ENCODE results near the gene RAD51AP1. TPM values are rescaled to one million over a fixed set of nuclear protein-coding genes. Genes with fewer than 3 reads are reported as not detected.

Gene RAD51AP1
- total RNA-seq, 1 experiment from 2014 or later, result 59.4 TPM

DNA sequence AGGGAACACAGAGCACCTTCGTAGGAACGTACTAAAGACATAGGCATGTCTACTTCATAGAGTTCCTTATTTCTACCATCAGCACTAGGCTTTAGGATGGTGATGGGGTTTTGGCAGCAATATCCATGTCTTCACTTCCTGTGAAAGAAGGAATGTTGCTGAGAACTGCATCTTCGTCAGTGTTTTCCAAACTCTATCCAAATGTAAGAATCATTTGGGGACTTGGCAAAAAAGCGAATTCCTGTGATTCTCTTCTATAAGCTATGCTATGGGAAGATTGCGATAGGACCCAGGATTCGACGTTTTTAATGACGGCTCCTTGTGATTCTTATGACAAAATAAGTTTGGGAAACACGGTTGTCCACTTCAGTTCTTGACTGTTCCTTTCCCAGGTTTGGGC lies 70.4 kb downstream of the RAD51AP1 start:
- Histone ChIP-seq H3K79me1 (ENCODE audit: insufficient read depth, low read depth, low read length, poor library complexity, severe bottlenecking) (no peaks in the 10 kb centered on the region), H2BK20ac (ENCODE audit: low read depth, low read length, poor library complexity, severe bottlenecking) (no peak overlapping the region), H4K8ac (replicated peaks; ENCODE audit: insufficient read length, low read depth, low read length) (no peak overlapping the region), H3K9me3 (ENCODE audit: control insufficient read depth, low read depth, low read length) (no peaks in the 10 kb centered on the region), H3K4ac (ENCODE audit: low read depth, low read length) (no peak overlapping the region), H2AK5ac (ENCODE audit: insufficient read length, low read length) (no peak overlapping the region), H3K56ac (ENCODE audit: insufficient read length, low read depth, low read length) (no peak overlapping the region), H2BK12ac (ENCODE audit: insufficient read length, low read depth, low read length) (no peak overlapping the region), H2AFZ (ENCODE audit: low read length) (no peak overlapping the region), H4K5ac (ENCODE audit: insufficient read length, low read depth, low read length) (no peak overlapping the region), H3K4me1 (ENCODE audit: insufficient read depth, low read length) (peaks cover 2% of the 10 kb centered on the region; the same call in 1 of the 2 replicates), H2BK15ac (ENCODE audit: low read depth, low read length) (no peak overlapping the region), H3K14ac (ENCODE audit: insufficient read depth, low read length) (no peak overlapping the region), H2BK120ac (ENCODE audit: low read depth, low read length, poor library complexity, severe bottlenecking) (no peak overlapping the region), H3K23me2 (ENCODE audit: insufficient read length, low read depth, low read length, poor library complexity, severe bottlenecking) (peaks cover 3% of the 10 kb centered on the region), H3K79me2 (ENCODE audit: insufficient read depth, low read length) (no peaks in the 10 kb centered on the region), H2BK5ac (ENCODE audit: insufficient read length, low read length) (no peak overlapping the region), H3K23ac (ENCODE audit: insufficient read length, low read depth, low read length) (no peak overlapping the region), H3K4me2 (ENCODE audit: insufficient read depth, insufficient read length, low read length) (no peak overlapping the region), H3T11ph (ENCODE audit: low read length) (no peak overlapping the region), H3K9ac (ENCODE audit: extremely low read depth, insufficient read length, low read length) (no peak overlapping the region), H3K18ac (ENCODE audit: insufficient read length, low read depth, low read length) (no peak overlapping the region), H4K91ac (ENCODE audit: insufficient read length, low read depth, low read length) (no peak overlapping the region), H3K27ac (ENCODE audit: insufficient read length, low read depth, low read length) (no peak overlapping the region), H4K20me1 (ENCODE audit: control insufficient read depth, insufficient read depth, insufficient read length) (no peaks in the 10 kb centered on the region), H3K27me3 (ENCODE audit: insufficient read depth, low read length) (no peaks in the 10 kb centered on the region)
- Mint-ChIP-seq H3K9me3 (no peaks in the 10 kb centered on the region), H3K27ac (no peak overlapping the region; a peak in 1 of 7 replicates), H3K4me3 (no peak overlapping the region), H3K27me3 (ENCODE audit: low read depth) (no peaks in the 10 kb centered on the region), H3K4me1 (peaks cover 0 to 19% of the 10 kb centered on the region in 2 experiments; a peak in 3 of 4 replicates), H3K36me3 (ENCODE audit: insufficient read depth in 1 of 3, low read depth in 3 of 3) (peaks cover 0 to 15% (median 14%) of the 10 kb centered on the region in 3 experiments; a peak in 5 of 7 replicates)
- TF ChIP-seq, protein P1, sequence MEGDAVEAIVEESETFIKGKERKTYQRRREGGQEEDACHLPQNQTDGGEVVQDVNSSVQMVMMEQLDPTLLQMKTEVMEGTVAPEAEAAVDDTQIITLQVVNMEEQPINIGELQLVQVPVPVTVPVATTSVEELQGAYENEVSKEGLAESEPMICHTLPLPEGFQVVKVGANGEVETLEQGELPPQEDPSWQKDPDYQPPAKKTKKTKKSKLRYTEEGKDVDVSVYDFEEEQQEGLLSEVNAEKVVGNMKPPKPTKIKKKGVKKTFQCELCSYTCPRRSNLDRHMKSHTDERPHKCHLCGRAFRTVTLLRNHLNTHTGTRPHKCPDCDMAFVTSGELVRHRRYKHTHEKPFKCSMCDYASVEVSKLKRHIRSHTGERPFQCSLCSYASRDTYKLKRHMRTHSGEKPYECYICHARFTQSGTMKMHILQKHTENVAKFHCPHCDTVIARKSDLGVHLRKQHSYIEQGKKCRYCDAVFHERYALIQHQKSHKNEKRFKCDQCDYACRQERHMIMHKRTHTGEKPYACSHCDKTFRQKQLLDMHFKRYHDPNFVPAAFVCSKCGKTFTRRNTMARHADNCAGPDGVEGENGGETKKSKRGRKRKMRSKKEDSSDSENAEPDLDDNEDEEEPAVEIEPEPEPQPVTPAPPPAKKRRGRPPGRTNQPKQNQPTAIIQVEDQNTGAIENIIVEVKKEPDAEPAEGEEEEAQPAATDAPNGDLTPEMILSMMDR (conservative IDR thresholded peaks at IDR 0.05), result no peak
- no CpG with 5 or more reads among the region's 9 CpGs for WGBS (ENCODE audit: extremely low coverage, insufficient read length, low lambda C conversion rate)
- DNase-seq, result no peak

Other genes with a start within 250 kb of the RAD51AP1 start
- gene TIGAR, start 217.7 kb upstream of the RAD51AP1 start, total RNA-seq (2021), result 23.4 and 27.5 TPM in 2 replicates
- gene FGF23, start 159.2 kb upstream of the RAD51AP1 start, total RNA-seq (2021), result 0.13 and 0.24 TPM in 2 replicates
- not detected in 2 replicates for gene FGF6, start 93.1 kb upstream of the RAD51AP1 start, total RNA-seq (2021)
- 15.5 and 18.0 TPM in 2 replicates for gene DYRK4, start 23.3 kb downstream of the RAD51AP1 start, total RNA-seq (2021)
- 1.3 TPM in 2 replicates for gene AKAP3, start 110.2 kb downstream of the RAD51AP1 start, total RNA-seq (2021)
- 83.9 and 85.7 TPM in 2 replicates for gene NDUFA9, start 110.2 kb downstream of the RAD51AP1 start, total RNA-seq (2021)
- gene GALNT8, start 181.5 kb downstream of the RAD51AP1 start, total RNA-seq (2021), result 5.4 and 5.9 TPM in 2 replicates

All from H9 (cell line).